H1 (cell line): ENCODE results near the gene GALNT6. TPM values are rescaled to one million over a fixed set of nuclear protein-coding genes. Genes with fewer than 3 reads are reported as not detected.

Experiments used
- BCL11A ChIP-seq, 2 experiments: IDR thresholded peaks; one replicate each; pipeline ENCODE4 v1.6.1; 2011; ENCODE audit warnings: low read depth in 2 of 2, low read length in 2 of 2, mild to moderate bottlenecking in 2 of 2
- GABPA ChIP-seq: IDR thresholded peaks from 2 replicates; pipeline ENCODE4 v1.6.1; 2011; ENCODE audit warnings: mild to moderate bottlenecking, low read length, moderate library complexity, borderline replicate concordance; ENCODE audit not compliant: insufficient read depth
- KDM1A ChIP-seq: fragments of 200-600, 300-600 bp; sonication (generic); IDR thresholded peaks from 2 replicates; pipeline ENCODE4 v1.7.1; 2016; ENCODE audit warnings: mild to moderate bottlenecking, low read length, borderline replicate concordance
- KDM4A ChIP-seq: IDR thresholded peaks from one replicate; pipeline ENCODE4 v1.7.1; 2012; ENCODE audit warnings: low read depth, mild to moderate bottlenecking, moderate library complexity, low read length, inconsistent platforms; ENCODE audit not compliant: severe bottlenecking
- KDM5A ChIP-seq: fragments of 200-600 bp; IDR thresholded peaks from 2 replicates; pipeline ENCODE4 v1.7.1; 2012; ENCODE audit warnings: mild to moderate bottlenecking, low read length, inconsistent platforms, mixed read lengths
- RFX5 ChIP-seq: IDR thresholded peaks from 2 replicates; pipeline ENCODE4 v1.6.1; 2011; ENCODE audit warnings: low read depth, low read length, improper control_type of control experiment, borderline replicate concordance
- RXRA ChIP-seq: IDR thresholded peaks from 2 replicates; pipeline ENCODE4 v1.6.1; 2011; ENCODE audit warnings: low read depth, mild to moderate bottlenecking, low read length, moderate library complexity; ENCODE audit not compliant: insufficient read depth
- polyA plus RNA-seq, 7 experiments: library from polyadenylated mRNA; depleted of rRNA in 3 of 7; stranded (reverse) in 5 of 7; unstranded in 2 of 7; fragments of >200 nt in 5 of 7; fragments of 200-250 nt in 2 of 7; gene quantifications; 1 replicate in 5 of 7; 2 replicates in 1 of 7; 4 replicates in 1 of 7; pipeline versions ENCODE4 v1.2.1 to v1.2.3, GENCODE V29; 2011 to 2013; ENCODE audit warnings: missing spikeins in 2 of 7, mixed read lengths in 2 of 7
- total RNA-seq: library from RNA; stranded (reverse); fragmentation: NEBNext Ultra II Directional; extraction: Animal tissue kit (Norgen Biotek cat#: 25700); gene quantifications from 2 replicates; pipeline ENCODE4 v1.2.1, GENCODE V29; 2021
- TF ChIP-seq, protein P1 (sequence below): fragments of 300-600 bp; sonication (generic); IDR thresholded peaks from 2 replicates; pipeline ENCODE4 v1.7.1; 2012; ENCODE audit warnings: low read length, moderate library complexity, mild to moderate bottlenecking, inconsistent platforms; ENCODE audit not compliant: insufficient replicate concordance

GALNT6 gene
- total and polyA plus RNA-seq, 2 of the 8 experiments (the other 6 are each of a cell fraction or from before 2014, with no cell fraction given): 5.8 to 10.7 TPM

DNA sequence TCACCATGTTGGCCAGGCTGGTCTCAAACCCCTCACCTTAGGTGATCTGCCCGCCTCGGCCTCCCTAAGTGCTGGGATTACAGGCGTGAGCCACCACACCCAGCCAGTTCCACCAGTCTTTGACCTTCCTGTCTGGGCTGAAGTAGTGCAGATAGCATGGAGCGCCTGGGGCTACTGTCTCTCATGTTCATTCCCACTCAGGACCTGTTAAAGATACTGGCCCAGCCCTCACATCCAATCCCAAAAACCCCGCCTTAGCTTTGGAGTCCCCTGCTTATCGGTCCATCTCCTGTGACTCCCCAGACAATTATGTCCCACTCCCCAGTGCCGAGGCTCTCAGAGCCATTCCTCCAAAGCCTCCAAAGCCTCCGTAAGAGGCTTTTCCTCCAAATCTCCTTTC, 32.7 kb downstream of the GALNT6 start (continued):
- TF ChIP-seq, protein P1, sequence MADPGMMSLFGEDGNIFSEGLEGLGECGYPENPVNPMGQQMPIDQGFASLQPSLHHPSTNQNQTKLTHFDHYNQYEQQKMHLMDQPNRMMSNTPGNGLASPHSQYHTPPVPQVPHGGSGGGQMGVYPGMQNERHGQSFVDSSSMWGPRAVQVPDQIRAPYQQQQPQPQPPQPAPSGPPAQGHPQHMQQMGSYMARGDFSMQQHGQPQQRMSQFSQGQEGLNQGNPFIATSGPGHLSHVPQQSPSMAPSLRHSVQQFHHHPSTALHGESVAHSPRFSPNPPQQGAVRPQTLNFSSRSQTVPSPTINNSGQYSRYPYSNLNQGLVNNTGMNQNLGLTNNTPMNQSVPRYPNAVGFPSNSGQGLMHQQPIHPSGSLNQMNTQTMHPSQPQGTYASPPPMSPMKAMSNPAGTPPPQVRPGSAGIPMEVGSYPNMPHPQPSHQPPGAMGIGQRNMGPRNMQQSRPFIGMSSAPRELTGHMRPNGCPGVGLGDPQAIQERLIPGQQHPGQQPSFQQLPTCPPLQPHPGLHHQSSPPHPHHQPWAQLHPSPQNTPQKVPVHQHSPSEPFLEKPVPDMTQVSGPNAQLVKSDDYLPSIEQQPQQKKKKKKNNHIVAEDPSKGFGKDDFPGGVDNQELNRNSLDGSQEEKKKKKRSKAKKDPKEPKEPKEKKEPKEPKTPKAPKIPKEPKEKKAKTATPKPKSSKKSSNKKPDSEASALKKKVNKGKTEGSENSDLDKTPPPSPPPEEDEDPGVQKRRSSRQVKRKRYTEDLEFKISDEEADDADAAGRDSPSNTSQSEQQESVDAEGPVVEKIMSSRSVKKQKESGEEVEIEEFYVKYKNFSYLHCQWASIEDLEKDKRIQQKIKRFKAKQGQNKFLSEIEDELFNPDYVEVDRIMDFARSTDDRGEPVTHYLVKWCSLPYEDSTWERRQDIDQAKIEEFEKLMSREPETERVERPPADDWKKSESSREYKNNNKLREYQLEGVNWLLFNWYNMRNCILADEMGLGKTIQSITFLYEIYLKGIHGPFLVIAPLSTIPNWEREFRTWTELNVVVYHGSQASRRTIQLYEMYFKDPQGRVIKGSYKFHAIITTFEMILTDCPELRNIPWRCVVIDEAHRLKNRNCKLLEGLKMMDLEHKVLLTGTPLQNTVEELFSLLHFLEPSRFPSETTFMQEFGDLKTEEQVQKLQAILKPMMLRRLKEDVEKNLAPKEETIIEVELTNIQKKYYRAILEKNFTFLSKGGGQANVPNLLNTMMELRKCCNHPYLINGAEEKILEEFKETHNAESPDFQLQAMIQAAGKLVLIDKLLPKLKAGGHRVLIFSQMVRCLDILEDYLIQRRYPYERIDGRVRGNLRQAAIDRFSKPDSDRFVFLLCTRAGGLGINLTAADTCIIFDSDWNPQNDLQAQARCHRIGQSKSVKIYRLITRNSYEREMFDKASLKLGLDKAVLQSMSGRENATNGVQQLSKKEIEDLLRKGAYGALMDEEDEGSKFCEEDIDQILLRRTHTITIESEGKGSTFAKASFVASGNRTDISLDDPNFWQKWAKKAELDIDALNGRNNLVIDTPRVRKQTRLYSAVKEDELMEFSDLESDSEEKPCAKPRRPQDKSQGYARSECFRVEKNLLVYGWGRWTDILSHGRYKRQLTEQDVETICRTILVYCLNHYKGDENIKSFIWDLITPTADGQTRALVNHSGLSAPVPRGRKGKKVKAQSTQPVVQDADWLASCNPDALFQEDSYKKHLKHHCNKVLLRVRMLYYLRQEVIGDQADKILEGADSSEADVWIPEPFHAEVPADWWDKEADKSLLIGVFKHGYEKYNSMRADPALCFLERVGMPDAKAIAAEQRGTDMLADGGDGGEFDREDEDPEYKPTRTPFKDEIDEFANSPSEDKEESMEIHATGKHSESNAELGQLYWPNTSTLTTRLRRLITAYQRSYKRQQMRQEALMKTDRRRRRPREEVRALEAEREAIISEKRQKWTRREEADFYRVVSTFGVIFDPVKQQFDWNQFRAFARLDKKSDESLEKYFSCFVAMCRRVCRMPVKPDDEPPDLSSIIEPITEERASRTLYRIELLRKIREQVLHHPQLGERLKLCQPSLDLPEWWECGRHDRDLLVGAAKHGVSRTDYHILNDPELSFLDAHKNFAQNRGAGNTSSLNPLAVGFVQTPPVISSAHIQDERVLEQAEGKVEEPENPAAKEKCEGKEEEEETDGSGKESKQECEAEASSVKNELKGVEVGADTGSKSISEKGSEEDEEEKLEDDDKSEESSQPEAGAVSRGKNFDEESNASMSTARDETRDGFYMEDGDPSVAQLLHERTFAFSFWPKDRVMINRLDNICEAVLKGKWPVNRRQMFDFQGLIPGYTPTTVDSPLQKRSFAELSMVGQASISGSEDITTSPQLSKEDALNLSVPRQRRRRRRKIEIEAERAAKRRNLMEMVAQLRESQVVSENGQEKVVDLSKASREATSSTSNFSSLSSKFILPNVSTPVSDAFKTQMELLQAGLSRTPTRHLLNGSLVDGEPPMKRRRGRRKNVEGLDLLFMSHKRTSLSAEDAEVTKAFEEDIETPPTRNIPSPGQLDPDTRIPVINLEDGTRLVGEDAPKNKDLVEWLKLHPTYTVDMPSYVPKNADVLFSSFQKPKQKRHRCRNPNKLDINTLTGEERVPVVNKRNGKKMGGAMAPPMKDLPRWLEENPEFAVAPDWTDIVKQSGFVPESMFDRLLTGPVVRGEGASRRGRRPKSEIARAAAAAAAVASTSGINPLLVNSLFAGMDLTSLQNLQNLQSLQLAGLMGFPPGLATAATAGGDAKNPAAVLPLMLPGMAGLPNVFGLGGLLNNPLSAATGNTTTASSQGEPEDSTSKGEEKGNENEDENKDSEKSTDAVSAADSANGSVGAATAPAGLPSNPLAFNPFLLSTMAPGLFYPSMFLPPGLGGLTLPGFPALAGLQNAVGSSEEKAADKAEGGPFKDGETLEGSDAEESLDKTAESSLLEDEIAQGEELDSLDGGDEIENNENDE: no peak
- TF ChIP-seq RXRA (no peak), KDM5A (no peak), BCL11A (IDR thresholded peaks at IDR 0.05; ENCODE audit: low read depth in 2 of 2, low read length in 2 of 2) (no peak), GABPA (no peak), KDM4A (no peak), RFX5 (no peak), KDM1A (no peak)
